Neuron (in vitro differentiated cells): Measurements from ENCODE around the gene EFHD1.

Experiments
- H2AFZ ChIP-seq: one replicate; pipeline ENCODE4 v1.6.1; 2013; ENCODE audit warnings: low read depth, mild to moderate bottlenecking, inconsistent platforms, low read length, moderate library complexity
- H3K27me3 ChIP-seq: one replicate; pipeline ENCODE4 v1.6.1; 2013; ENCODE audit warnings: low read length; ENCODE audit not compliant: insufficient read depth
- H3K36me3 ChIP-seq: one replicate; pipeline ENCODE4 v1.6.1; 2013; ENCODE audit warnings: low read length; ENCODE audit not compliant: insufficient read depth
- H3K4me1 ChIP-seq: one replicate; pipeline ENCODE4 v1.6.1; 2013; ENCODE audit warnings: low read length; ENCODE audit not compliant: insufficient read depth
- H3K4me3 ChIP-seq: 2 replicates; pipeline ENCODE4 v1.5.1; 2013; ENCODE audit warnings: mild to moderate bottlenecking, low read length, moderate library complexity
- H3K9me3 ChIP-seq: one replicate; pipeline ENCODE4 v1.6.1; 2013; ENCODE audit warnings: low read length

EFHD1 gene

GRCh38 chr2:232633413-232634205 lies at the start of gene EFHD1:
Gene EFHD1 (plus strand): TSS chr2:232633604. CDS start chr2:232633705, 101 bp downstream.
- Histone ChIP-seq H3K36me3 (no peaks in the 10 kb centered on the region), H2AFZ (peak within 1 kb of the TSS; percentile 98), H3K4me1 (peaks cover 3% of the 10 kb centered on the region), H3K9me3 (no peaks in the 10 kb centered on the region), H3K4me3 (peak within 1 kb of the TSS; percentile 65), H3K27me3 (peaks cover 14% of the 10 kb centered on the region)

DNA sequence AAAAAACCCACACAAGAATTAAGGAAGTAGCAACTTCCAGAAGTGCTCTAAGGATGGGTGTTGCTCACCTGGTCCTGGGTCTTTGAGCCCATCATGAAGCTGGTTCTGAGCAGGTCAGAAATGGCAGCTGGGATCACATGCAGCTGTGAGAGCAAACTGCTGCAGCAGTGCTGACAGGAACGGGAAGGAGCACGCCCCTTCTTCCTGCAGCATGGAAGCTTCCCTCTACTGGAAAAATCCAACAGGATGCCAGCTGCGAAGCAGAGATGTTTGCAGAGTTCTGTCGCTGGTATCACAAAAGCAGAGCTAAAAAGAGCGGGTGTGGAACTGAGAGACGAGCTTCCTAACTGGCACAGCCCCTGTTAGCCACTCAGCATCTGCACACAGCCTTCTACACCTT lies 49.2 kb upstream of the EFHD1 start:
- H3K27me3 ChIP-seq, result no peaks in the 10 kb centered on the region
- peaks cover 34% of the 10 kb centered on the region for H3K36me3 ChIP-seq
- no peak overlapping the region for H3K4me3 ChIP-seq
- H2AFZ ChIP-seq, result no peak overlapping the region
- no peaks in the 10 kb centered on the region for H3K4me1 ChIP-seq
- no peaks in the 10 kb centered on the region for H3K9me3 ChIP-seq

DNA sequence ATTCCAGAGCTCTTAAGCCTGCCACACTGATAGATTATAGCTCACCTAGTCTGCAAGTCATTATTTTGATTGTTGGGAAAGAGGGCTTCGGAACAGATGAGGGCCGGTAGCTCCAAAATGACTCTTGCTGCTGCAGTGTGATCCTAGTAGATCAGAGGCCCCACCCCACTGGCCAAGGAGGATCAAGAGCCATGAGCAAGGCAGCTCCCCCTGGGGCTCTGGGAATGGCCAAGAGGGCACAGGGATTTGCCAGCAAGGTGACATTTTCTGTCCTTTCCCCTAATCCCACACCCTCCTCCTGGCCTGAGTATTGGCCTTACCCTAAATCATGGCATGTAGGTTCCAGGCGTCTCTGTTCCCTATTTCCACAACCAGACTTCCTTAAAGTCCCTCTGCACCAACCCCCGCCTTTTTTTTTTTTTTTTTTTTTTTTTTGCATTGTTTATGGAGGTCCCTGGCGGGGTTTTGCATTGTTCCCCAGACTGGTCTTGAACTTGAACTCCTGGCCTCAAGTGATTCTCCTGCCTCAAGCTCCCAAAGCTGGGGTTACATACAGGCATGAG lies 46.4 kb upstream of the EFHD1 start:
- H3K4me1 ChIP-seq, result no peaks in the 10 kb centered on the region
- H2AFZ ChIP-seq, result no peak overlapping the region
- H3K27me3 ChIP-seq, result no peaks in the 10 kb centered on the region
- no peaks in the 10 kb centered on the region for H3K9me3 ChIP-seq
- H3K36me3 ChIP-seq, result peaks cover 14% of the 10 kb centered on the region
- H3K4me3 ChIP-seq, result no peak overlapping the region

DNA sequence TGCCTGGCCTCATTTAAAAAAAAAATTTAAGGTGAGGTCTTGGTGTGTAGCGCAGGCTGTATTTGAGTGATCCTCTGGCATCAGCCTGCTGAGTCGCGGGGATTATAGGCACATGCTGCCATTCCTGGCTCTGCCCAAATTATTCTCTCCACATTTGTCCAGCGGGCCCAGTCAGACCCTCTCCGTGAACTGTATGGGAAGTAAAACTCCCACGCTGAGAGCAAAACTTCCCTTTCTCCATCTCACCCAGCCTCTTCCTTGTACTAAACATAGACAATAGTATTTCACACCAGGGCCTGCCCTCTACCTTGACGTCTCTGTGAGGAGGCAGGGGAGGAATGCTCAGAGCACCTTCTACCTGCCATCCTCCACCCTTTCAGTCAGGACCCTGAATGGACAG lies 45.9 kb upstream of the EFHD1 start:
- H3K4me3 ChIP-seq, result no peak overlapping the region
- H3K4me1 ChIP-seq, result no peaks in the 10 kb centered on the region
- no peaks in the 10 kb centered on the region for H3K9me3 ChIP-seq
- peaks cover 11% of the 10 kb centered on the region for H3K36me3 ChIP-seq
- no peak overlapping the region for H2AFZ ChIP-seq
- H3K27me3 ChIP-seq, result no peaks in the 10 kb centered on the region

- peaks cover 8% of the 10 kb centered on the region for H3K36me3 ChIP-seq
- H2AFZ ChIP-seq, result no peak overlapping the region
- no peaks in the 10 kb centered on the region for H3K4me1 ChIP-seq
- no peak overlapping the region for H3K4me3 ChIP-seq
- H3K27me3 ChIP-seq, result no peaks in the 10 kb centered on the region
- no peaks in the 10 kb centered on the region for H3K9me3 ChIP-seq
Observed at GRCh38 chr2:232588031-232588430, 45.4 kb upstream of the EFHD1 start.

GRCh38 chr2:232588680-232589585 lies 44.5 kb upstream of the EFHD1 start:
- no peak overlapping the region for H3K4me3 ChIP-seq
- H3K27me3 ChIP-seq, result no peaks in the 10 kb centered on the region
- no peak overlapping the region for H2AFZ ChIP-seq
- no peaks in the 10 kb centered on the region for H3K4me1 ChIP-seq
- peaks cover 3% of the 10 kb centered on the region for H3K36me3 ChIP-seq
- H3K9me3 ChIP-seq, result no peaks in the 10 kb centered on the region

GRCh38 chr2:232592772-232593395 lies 40.5 kb upstream of the EFHD1 start:
- no peaks in the 10 kb centered on the region for H3K36me3 ChIP-seq
- no peaks in the 10 kb centered on the region for H3K4me1 ChIP-seq
- no peak overlapping the region for H2AFZ ChIP-seq
- no peaks in the 10 kb centered on the region for H3K27me3 ChIP-seq
- no peak overlapping the region for H3K4me3 ChIP-seq
- H3K9me3 ChIP-seq, result no peaks in the 10 kb centered on the region

- Histone ChIP-seq H3K4me3 (no peak overlapping the region), H3K9me3 (no peaks in the 10 kb centered on the region), H3K27me3 (no peaks in the 10 kb centered on the region), H2AFZ (no peak overlapping the region), H3K36me3 (no peaks in the 10 kb centered on the region), H3K4me1 (no peaks in the 10 kb centered on the region)
Observed at GRCh38 chr2:232593982-232594381, 39.4 kb upstream of the EFHD1 start.

GRCh38 chr2:232597362-232598079 lies 35.9 kb upstream of the EFHD1 start:
- H3K4me1 ChIP-seq, result no peaks in the 10 kb centered on the region
- no peaks in the 10 kb centered on the region for H3K27me3 ChIP-seq
- H3K36me3 ChIP-seq, result no peaks in the 10 kb centered on the region

DNA sequence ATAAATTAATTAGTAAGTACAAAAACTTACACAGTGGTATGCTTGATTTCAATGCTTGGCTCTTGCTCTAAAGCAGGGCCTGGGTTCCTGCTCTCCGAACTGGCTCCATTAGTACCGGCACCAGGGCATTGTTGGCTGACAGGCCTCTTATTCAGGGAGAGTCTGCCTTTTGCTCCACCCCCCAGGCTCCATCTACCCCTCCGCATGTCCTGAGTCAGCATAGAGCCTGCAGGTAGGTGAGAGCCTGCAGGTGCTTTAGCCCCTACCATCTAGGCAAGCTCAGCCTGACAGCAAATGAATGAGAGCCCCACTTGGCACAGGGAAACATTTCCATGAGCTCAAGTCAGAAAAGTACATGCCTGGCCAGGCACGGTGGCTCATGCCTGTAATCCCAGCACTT lies 35.1 kb upstream of the EFHD1 start:
- no peaks in the 10 kb centered on the region for H3K36me3 ChIP-seq
- no peak overlapping the region for H3K4me3 ChIP-seq
- no peaks in the 10 kb centered on the region for H3K27me3 ChIP-seq
- no peak overlapping the region for H2AFZ ChIP-seq
- no peaks in the 10 kb centered on the region for H3K4me1 ChIP-seq
- H3K9me3 ChIP-seq, result no peaks in the 10 kb centered on the region

More at GRCh38 chr2:232597362-232598079, 35.9 kb upstream of the EFHD1 start:
- Histone ChIP-seq H2AFZ (no peak overlapping the region), H3K4me3 (no peak overlapping the region), H3K9me3 (no peaks in the 10 kb centered on the region)

DNA sequence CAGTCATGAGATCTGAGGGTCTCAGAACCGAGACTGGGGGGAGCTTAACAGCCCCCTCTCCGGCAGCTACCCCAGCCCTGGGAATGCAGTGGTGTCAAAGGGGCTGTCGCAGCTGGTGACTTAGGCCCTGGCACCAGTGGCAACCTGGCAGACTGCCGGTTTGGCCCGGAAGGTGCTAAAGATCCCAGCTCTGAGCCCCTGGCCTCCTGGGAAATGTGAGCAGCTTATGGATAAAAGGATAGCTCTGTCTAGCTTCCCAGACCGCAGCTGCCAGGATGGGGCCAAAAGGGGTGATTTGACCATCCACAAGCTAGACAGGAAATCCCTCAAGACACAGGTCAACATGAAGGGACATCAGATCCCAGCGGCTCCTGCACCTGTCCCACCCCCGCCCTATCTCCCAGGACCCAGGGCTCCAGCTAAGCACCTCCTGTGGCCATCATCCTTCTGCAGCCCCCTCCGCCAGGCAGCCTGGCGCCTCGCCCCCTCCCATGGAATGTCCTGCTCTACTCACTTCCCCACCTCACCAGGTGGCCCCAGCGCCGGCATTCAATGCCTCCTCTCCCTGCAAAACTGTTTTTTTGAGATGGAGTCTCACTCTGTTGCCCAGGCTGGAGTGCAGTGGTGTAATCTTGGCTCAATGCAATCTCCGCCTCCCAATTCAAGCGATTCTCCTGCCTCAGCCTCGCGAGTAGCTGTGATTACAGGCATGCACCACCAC lies 33.2 kb upstream of the EFHD1 start:
- no peak overlapping the region for H3K4me3 ChIP-seq
- no peaks in the 10 kb centered on the region for H3K36me3 ChIP-seq
- no peaks in the 10 kb centered on the region for H3K9me3 ChIP-seq
- H2AFZ ChIP-seq, result no peak overlapping the region
- H3K27me3 ChIP-seq, result no peaks in the 10 kb centered on the region
- no peaks in the 10 kb centered on the region for H3K4me1 ChIP-seq

DNA sequence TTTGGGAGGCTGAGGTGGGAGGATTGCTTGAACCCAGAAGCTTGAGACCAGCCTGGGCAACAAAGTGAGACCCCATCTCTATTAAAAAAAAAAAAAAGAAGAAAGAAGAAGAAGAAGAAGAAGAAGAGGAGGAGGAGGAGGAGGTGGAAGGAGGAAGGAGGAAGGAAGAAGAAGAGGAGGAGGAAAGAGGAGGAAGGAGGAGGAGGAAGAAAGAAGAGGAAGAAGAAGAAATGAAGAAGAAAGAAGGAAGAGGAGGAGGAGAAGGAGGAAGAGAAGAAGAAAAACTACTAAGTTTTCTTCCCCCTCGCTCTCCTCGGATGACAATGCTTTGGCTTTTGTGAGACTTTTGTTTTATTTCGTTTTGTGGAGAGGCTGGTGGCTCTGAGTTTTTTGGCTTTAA lies 30.1 kb upstream of the EFHD1 start:
- Histone ChIP-seq H3K4me1 (no peaks in the 10 kb centered on the region), H3K36me3 (no peaks in the 10 kb centered on the region), H3K27me3 (no peaks in the 10 kb centered on the region)

More for the DNA sequence above, 30.1 kb upstream of the EFHD1 start:
- H2AFZ ChIP-seq, result no peak overlapping the region
- H3K9me3 ChIP-seq, result no peaks in the 10 kb centered on the region
- H3K4me3 ChIP-seq, result no peak overlapping the region
